Muscle layer of colon (tissue), 2 donors: ENCODE results near the gene ZNF444.

Source experiments
- H3K27ac ChIP-seq: one replicate; pipeline ENCODE4 v1.7.0; 2013; ENCODE audit warnings: low read depth, mild to moderate bottlenecking, low read length, moderate library complexity
- H3K27me3 ChIP-seq, 2 donors: one replicate each; pipeline ENCODE4 v1.7.0; 2013; ENCODE audit warnings: low read length in 2 of 2, mild to moderate bottlenecking in 2 of 2; ENCODE audit not compliant: insufficient read depth in 2 of 2, control insufficient read depth in 1 of 2
- H3K36me3 ChIP-seq: one replicate; pipeline ENCODE4 v1.7.0; 2013; ENCODE audit warnings: mild to moderate bottlenecking, low read length; ENCODE audit not compliant: insufficient read depth
- H3K4me1 ChIP-seq: one replicate; pipeline ENCODE4 v1.7.0; 2013; ENCODE audit warnings: mild to moderate bottlenecking, low read length; ENCODE audit not compliant: insufficient read depth
- H3K4me3 ChIP-seq, 2 donors: one replicate each; pipeline ENCODE4 v1.7.0; 2013; ENCODE audit warnings: low read length in 2 of 2, low read depth in 1 of 2, mild to moderate bottlenecking in 1 of 2, moderate library complexity in 1 of 2
- H3K9ac ChIP-seq: one replicate; pipeline ENCODE4 v1.7.0; 2013; ENCODE audit warnings: low read length
- H3K9me3 ChIP-seq: one replicate; pipeline ENCODE4 v1.7.0; 2013; ENCODE audit warnings: mild to moderate bottlenecking, low read length
- donor health status: abdominal sarcoma.
- donor health status: Adenocarcinoma of cecum.

Gene ZNF444

DNA sequence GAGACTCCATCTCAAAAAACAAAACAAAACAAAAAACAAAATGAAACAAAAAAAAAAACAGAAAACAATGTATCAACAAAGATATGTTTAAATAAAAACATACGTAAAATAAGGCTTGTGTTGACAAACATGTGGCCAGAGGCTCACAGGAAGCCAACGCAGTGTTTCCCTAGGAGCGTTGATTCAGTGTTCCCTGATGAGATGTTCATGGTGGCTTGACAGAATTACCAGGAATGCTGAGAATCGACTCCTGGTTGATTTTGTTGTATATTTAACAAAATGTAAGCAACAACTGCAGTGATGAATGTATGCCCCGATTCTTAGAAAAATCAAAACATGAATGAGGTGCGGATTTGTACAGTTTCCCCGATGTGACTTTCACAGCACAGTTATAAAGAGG, 11.1 kb upstream of the ZNF444 start:
- peaks cover 6% of the 10 kb centered on the region for H3K4me1 ChIP-seq

DNA sequence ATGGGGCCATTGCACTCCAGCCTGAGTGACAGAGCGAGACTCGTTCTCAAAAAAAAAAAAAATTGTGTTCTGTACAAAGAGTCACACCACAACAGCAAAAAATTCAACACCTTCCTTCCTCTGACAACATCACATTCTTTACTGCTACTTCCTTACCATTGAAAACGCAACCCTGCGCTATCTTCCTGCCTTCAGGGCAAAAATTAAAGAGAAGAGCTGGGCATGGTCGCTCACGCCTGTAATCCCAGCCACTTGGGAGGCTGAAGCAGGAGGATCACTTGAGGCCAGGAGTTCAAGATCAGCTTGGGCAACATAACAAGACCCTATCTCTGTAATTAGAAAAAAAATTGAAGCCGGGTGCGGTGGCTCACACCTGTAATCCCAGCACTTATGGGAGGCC, 9.4 kb upstream of the ZNF444 start:
- Histone ChIP-seq H3K4me1 (peaks cover 6% of the 10 kb centered on the region), H3K9ac (no peak overlapping the region), H3K4me3 (no peak overlapping the region), H3K36me3 (no peaks in the 10 kb centered on the region), H3K9me3 (no peaks in the 10 kb centered on the region), H3K27ac (no peak overlapping the region), H3K27me3 (no peaks in the 10 kb centered on the region)

More for the DNA sequence above, 11.1 kb upstream of the ZNF444 start:
- H3K4me3 ChIP-seq, result no peak overlapping the region
- no peak overlapping the region for H3K27ac ChIP-seq
- H3K36me3 ChIP-seq, result no peaks in the 10 kb centered on the region
- H3K9ac ChIP-seq, result no peak overlapping the region
- no peaks in the 10 kb centered on the region for H3K9me3 ChIP-seq
- H3K27me3 ChIP-seq, result no peaks in the 10 kb centered on the region

DNA sequence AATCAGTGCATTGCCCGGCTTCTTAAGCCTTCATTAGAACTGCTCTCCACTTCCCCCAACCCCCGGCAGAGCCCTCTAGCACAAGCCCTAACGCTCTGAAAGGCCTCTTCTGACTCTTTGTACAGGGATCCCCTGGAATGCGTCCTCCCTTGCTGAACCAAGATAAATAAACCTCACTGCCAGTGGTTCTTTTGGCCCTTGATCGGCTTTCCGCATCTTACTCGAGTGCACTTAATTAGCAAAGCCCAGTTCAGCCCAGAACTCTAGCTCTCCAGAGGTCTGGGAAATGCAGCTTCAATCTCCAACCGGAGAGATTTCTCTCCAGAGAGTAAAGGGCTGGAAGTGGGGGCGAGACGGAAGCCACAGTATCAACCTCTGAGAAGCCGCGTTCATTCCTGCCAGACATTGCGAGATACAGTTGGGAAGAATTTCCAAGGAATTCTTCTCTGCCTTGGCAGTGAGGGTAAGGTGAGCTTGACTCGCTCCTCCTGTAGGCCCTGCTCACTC, 8.7 kb upstream of the ZNF444 start:
- H3K9ac ChIP-seq, result peak overlapping the region; percentile 21
- no peaks in the 10 kb centered on the region for H3K27me3 ChIP-seq
- H3K4me1 ChIP-seq, result peaks cover 6% of the 10 kb centered on the region
- H3K36me3 ChIP-seq, result no peaks in the 10 kb centered on the region
- no peak overlapping the region for H3K4me3 ChIP-seq
- H3K9me3 ChIP-seq, result no peaks in the 10 kb centered on the region
- peak overlapping the region; percentile 76 for H3K27ac ChIP-seq

DNA sequence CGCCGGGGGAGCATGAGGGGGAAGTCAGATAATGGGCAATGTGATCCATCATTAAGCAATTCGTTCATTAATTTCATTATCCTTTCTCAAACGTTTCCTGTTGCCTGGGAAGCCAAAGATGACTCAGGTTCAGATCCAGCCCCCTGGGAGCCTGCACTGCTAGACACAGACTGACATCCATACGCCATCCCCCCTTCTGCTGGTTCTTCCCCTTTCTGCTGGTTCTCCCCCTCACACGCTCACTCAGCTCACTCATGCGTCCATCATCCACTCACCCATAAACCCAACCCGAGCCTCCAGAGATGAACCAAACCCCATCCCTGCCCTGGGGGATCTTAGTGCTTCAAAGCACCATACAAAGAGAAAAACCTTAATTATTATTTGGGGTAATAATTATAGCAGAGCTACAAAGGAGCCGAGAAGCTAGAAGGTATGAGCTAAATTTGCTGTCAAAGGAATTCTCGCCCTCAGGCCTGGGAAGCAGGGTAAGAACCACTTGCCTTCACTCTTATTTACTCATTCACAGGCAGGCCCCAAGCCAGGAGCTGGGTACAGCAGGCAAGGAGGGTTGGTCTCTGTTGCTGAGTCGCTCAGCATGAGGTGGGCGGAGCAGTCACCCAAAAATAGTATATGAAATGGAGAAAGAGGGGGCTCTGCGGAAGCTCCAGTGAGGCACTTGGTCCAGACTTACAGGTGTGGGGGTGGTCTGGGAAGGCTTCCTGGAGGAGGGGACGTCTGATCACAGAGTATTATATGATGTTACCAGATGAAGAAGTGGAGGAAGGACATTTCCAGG, 7.0 kb upstream of the ZNF444 start:
- Histone ChIP-seq H3K9ac (no peak overlapping the region), H3K4me3 (no peak overlapping the region), H3K27ac (no peak overlapping the region), H3K27me3 (no peaks in the 10 kb centered on the region), H3K9me3 (no peaks in the 10 kb centered on the region), H3K36me3 (no peaks in the 10 kb centered on the region), H3K4me1 (peaks cover 6% of the 10 kb centered on the region)

DNA sequence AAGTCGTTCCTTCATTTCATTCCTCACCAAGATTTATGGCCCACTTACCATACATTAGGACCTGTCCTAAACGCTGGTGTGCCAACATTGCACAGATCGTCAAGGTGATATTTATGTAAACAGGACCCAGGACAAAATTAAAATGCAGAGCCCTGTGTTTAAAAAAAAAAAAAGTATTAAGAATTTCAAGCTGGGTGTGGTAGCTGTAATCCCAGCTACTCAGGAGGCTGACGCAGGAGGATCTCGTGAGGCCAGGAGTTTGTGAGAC, 6.5 kb upstream of the ZNF444 start:
- H3K27ac ChIP-seq, result no peak overlapping the region
- no peak overlapping the region for H3K4me3 ChIP-seq
- no peak overlapping the region for H3K9ac ChIP-seq
- no peaks in the 10 kb centered on the region for H3K9me3 ChIP-seq
- H3K4me1 ChIP-seq, result peaks cover 7% of the 10 kb centered on the region
- no peaks in the 10 kb centered on the region for H3K36me3 ChIP-seq
- H3K27me3 ChIP-seq, result no peaks in the 10 kb centered on the region

DNA sequence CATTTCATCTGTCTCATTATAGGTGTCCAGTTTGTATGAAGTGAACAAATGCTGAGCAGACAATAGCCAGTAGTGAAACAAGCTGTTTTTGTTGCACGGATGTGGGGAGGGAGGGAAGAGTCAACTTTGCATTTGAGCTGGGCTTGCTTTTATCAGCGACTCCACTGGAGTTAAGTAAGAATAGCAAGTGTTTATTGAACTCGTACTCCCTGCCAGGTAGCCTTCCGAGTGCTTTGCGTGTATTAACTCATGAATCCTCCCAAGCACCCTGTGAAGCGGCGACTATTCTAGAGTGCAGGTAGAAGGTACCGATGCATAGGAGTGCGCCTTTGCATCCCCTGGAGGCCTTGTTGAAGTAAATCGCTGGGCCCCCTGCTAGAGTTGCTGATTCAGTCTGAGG, 4.7 kb upstream of the ZNF444 start:
- Histone ChIP-seq H3K27me3 (no peaks in the 10 kb centered on the region), H3K27ac (no peak overlapping the region), H3K9me3 (no peaks in the 10 kb centered on the region), H3K36me3 (no peaks in the 10 kb centered on the region), H3K4me3 (no peak overlapping the region), H3K9ac (no peak overlapping the region), H3K4me1 (peaks cover 13% of the 10 kb centered on the region)

DNA sequence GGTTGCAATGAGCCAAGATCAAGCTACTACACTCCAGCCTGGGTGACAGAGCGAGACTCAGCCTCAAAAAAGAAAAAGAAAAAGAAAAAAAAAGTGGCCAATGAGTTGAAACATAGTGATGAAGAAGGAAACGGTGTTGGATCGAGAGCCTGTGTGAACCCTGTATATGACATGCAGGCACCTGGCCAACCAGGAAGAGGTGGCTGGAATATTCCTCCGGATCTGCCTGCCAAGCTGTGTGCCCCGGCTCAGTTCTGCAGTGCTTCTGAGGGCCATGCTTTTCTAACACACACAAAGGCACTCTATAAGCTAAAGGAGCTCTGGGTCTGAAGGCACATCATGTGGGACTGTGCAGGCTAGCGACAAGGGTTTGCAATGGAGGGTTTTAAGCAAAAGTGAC, 3.7 kb upstream of the ZNF444 start:
- no peak overlapping the region for H3K9ac ChIP-seq

DNA sequence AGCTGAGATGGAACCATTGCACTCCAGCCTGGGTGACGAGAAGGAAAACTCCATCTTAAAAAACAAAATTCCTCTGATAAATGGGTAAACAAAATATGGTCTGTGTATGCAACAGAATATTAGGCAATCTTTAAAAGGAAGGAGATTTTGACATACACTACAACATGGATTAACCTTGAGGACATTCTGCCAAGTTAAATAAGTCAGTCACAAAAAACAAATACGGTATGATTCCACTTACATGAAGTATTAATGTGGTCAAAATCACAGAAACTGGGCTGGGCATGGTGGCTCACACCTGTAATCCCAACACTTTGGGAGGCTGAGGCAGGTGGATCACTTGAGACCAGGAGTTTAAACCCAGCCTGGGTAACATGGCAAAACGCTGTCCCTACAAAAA, 3.0 kb upstream of the ZNF444 start:
- Histone ChIP-seq H3K4me1 (peaks cover 20% of the 10 kb centered on the region), H3K4me3 (no peak overlapping the region), H3K9me3 (no peaks in the 10 kb centered on the region), H3K36me3 (no peaks in the 10 kb centered on the region), H3K27me3 (no peaks in the 10 kb centered on the region), H3K27ac (no peak overlapping the region), H3K9ac (no peak overlapping the region)

More for the DNA sequence above, 3.7 kb upstream of the ZNF444 start:
- H3K4me3 ChIP-seq, result no peak overlapping the region
- H3K27ac ChIP-seq, result no peak overlapping the region
- no peaks in the 10 kb centered on the region for H3K36me3 ChIP-seq
- H3K9me3 ChIP-seq, result no peaks in the 10 kb centered on the region
- no peaks in the 10 kb centered on the region for H3K27me3 ChIP-seq
- H3K4me1 ChIP-seq, result peaks cover 16% of the 10 kb centered on the region

DNA sequence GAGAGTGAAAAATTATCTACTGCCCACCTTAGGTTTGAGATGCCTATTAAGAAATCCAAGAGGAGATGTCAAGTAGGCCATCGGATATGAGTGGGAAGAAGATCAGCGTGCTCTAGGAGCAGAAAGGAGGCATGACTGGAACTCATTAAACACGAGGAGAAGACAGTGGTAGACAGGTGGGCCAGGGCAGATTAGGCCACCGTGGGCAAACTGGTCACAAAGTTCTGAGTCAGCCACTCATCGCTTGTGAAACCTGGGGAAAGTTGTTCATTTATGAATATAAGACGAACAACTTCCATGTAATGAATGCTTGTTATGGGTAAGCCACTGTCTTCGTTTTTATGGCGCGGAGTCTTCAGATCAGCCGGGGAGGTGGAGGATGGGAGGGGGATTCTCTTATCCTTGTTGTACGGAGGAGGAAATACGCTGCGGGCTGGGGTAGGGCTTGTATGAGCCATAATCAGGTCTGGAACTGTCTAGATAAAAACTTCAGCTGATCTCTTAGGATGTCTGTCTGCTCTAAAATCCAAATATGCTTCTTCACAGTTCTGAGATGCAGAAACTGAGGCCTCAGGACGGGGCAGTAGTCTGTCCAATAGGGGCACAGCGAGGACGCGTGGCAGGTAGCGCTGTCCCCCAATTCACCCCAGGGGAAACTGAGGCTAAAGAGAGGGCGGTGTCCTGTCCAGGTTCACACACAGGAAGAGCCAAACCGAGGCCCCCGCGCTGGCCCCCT, 1.1 kb upstream of the ZNF444 start:
- H3K4me1 ChIP-seq, result peaks cover 22% of the 10 kb centered on the region
- H3K36me3 ChIP-seq, result no peaks in the 10 kb centered on the region
- peak overlapping the region; percentile 98 for H3K27ac ChIP-seq
- H3K9me3 ChIP-seq, result no peaks in the 10 kb centered on the region
- peak overlapping the region; percentile 59 for H3K9ac ChIP-seq
- peak overlapping the region; percentile 45 to 72 for H3K4me3 ChIP-seq
- no peaks in the 10 kb centered on the region for H3K27me3 ChIP-seq

DNA sequence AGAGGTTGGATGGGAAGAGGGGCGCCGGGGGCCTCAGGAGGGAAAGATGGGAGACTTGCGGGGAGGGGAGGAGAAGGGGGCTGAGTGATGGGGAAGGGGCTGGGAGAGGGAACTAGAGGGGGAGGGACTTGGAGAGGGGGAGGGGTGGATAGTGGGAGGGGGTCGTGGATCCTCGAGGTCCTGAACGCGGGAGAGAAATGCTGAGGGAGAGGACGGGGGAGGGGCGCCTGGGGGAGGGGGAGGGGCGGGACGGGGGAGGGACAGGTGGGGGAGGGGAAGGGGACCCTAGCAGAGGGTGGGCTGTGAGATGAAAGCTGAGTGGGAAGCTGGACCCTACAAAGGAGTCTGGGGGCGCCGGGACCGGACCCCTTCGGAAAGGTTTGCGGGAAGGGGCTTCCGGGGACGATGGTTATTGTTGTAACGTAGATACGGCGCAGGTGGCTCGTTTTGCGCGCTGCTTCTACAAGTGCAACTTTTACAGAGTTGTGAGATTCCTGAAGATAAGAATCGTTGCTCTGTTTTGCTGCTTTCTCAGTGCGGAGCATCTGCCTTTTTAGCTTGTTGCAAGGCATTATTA, 418 bp downstream of the ZNF444 start:
- Histone ChIP-seq H3K36me3 (no peaks in the 10 kb centered on the region), H3K4me1 (peaks cover 22% of the 10 kb centered on the region), H3K9ac (peak overlapping the region; percentile 1), H3K9me3 (no peaks in the 10 kb centered on the region), H3K27me3 (no peaks in the 10 kb centered on the region), H3K4me3 (peak overlapping the region; percentile 46 to 72), H3K27ac (peak overlapping the region; percentile 40)

DNA sequence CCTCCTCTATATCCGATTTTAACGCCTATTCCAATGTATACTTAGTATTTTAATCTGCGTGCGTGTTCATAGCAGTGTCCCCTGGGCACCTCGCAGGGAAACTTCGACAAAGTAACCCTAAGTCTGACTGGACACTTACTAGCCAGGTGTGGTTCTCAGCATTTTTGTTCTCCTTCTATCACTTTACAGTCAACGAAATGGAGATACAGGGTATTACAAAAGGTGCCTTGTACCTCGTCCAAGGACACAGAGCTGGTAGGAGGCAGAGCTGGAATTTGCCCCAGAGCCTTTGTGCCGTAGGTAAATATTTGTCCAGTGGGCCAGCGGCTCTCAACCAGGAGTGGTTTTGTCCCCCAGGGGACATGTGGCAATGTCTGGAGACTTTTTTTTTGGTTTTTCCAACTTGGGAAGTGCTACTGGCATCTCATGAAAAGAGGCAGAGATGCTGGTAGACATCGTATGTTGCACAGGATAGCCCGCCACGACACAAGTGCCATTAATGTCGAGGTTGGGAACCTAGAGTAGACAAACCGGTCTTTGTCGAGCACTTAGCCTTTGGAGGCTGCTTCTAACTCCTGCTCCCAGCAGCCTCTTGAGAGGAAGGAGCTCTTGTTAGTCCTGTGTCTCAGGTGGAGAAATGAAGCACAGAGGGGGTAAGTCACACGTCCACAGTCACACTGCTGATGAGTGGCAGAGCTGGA, 1.1 kb downstream of the ZNF444 start:
- peak overlapping the region in 1 of 2 donors; percentile 57 for H3K4me3 ChIP-seq
- H3K27ac ChIP-seq, result peak overlapping the region; percentile 39
- peaks cover 3% of the 10 kb centered on the region for H3K36me3 ChIP-seq
- H3K27me3 ChIP-seq, result no peaks in the 10 kb centered on the region
- peaks cover 22% of the 10 kb centered on the region for H3K4me1 ChIP-seq
- no peaks in the 10 kb centered on the region for H3K9me3 ChIP-seq
- H3K9ac ChIP-seq, result peak overlapping the region; percentile 1
